PC-9 (cell line): ENCODE data around the gene MCM5. TPM values are rescaled to one million over a fixed set of nuclear protein-coding genes. Genes with fewer than 3 reads are reported as not detected.
"Not testable (repeated sequence)": the region's sequence is repeated elsewhere in the genome, so short reads cannot be mapped to it uniquely, and the experiment has no call there.

ENCODE experiments used
- BruUV-seq: library from RNA; stranded (reverse); fragments of 400-500 nt; replicated peaks from 2 replicates; lab custom pipeline; 2021; lab: Mats Ljungman, UMichigan
- CTCF ChIA-PET: fragments of 300-600 bp; sonication (Branson Sonifier 250); formaldehyde crosslinking; loops from one replicate; lab custom pipeline; 2022; ENCODE audit warnings: antibody characterized with exemption; lab: Charles Lee
- POLR2A ChIA-PET: fragments of 300-600 bp; sonication (Branson Sonifier 250); formaldehyde crosslinking; loops from one replicate; lab custom pipeline; 2022; ENCODE audit warnings: antibody characterized with exemption; ENCODE audit not compliant: unreplicated experiment; lab: Charles Lee
- DNase-seq, 2 experiments: peaks; one replicate each; pipeline versions ENCODE4 v3.0.0 to v3.0.0-alpha.2; 2015 to 2022; ENCODE audit warnings: mixed read lengths in 1 of 2
- H2AFZ ChIP-seq: fragments of 200-600 bp; sonication (generic); 2 replicates; pipeline ENCODE4 v1.8.1; 2017; ENCODE audit warnings: antibody characterized with exemption
- H3F3A ChIP-seq: fragments of 200-600 bp; sonication (generic); 2 replicates; pipeline ENCODE4 v1.8.1; 2017; ENCODE audit warnings: antibody characterized with exemption, mild to moderate bottlenecking, low read depth; ENCODE audit not compliant: insufficient read depth
- H3K27ac ChIP-seq: fragments of 200-600 bp; sonication (generic); 2 replicates; pipeline ENCODE4 v1.6.1; 2016; ENCODE audit warnings: mixed run types
- H3K27me3 ChIP-seq: fragments of 200-600 bp; sonication (generic); 2 replicates; pipeline ENCODE4 v1.6.1; 2016; ENCODE audit warnings: low read depth, mixed run types; ENCODE audit not compliant: insufficient read depth
- H3K36me3 ChIP-seq: fragments of 200-600 bp; sonication (generic); 2 replicates; pipeline ENCODE4 v1.6.1; 2016; ENCODE audit warnings: low read depth, mixed run types
- H3K4me1 ChIP-seq: fragments of 200-600 bp; sonication (generic); replicated peaks from 2 replicates; pipeline ENCODE4 v1.6.1; 2016; ENCODE audit warnings: mixed run types; ENCODE audit not compliant: insufficient read depth
- H3K4me2 ChIP-seq: fragments of 200-600 bp; sonication (generic); 2 replicates; pipeline ENCODE4 v1.6.1; 2017; ENCODE audit warnings: mixed run types
- H3K4me3 ChIP-seq: fragments of 200-600 bp; sonication (generic); 2 replicates; pipeline ENCODE4 v1.6.1; 2016; ENCODE audit warnings: mixed run types
- H3K79me2 ChIP-seq: fragments of 200-600 bp; sonication (generic); 2 replicates; pipeline ENCODE4 v1.6.1; 2017; ENCODE audit warnings: low read depth, mixed run types
- H3K9me2 ChIP-seq: fragments of 200-600 bp; sonication (generic); 2 replicates; pipeline ENCODE4 v1.8.1; 2017; ENCODE audit warnings: mild to moderate bottlenecking; ENCODE audit not compliant: insufficient read depth
- H3K9me3 ChIP-seq: fragments of 200-600 bp; sonication (generic); 2 replicates; pipeline ENCODE4 v1.8.1; 2016; ENCODE audit warnings: low read depth; ENCODE audit not compliant: insufficient read depth
- H4K20me1 ChIP-seq: fragments of 200-600 bp; sonication (generic); 2 replicates; pipeline ENCODE4 v1.8.1; 2017; ENCODE audit not compliant: insufficient read depth
- EZH2 ChIP-seq: fragments of 200-600 bp; sonication (generic); IDR thresholded peaks from 2 replicates; pipeline ENCODE4 v1.8.0; 2017; ENCODE audit warnings: antibody characterized with exemption, low read depth
- intact Hi-C: fragments of 100-400 bp; cut with micrococcal nuclease; formaldehyde crosslinking; loops from one replicate; pipeline ENCODE4 v1.10.0; 2022; ENCODE audit not compliant: unreplicated experiment
- total RNA-seq: library from RNA; stranded (reverse); gene quantifications from 2 replicates; pipeline ENCODE4 v1.2.3, GENCODE V29; 2021
- TF ChIP-seq, protein P1 (sequence below): fragments of 200-600 bp; sonication (generic); conservative IDR thresholded peaks from 2 replicates; pipeline ENCODE4 v1.6.1; 2017; ENCODE audit warnings: mixed run types, antibody characterized with exemption, mild to moderate bottlenecking, moderate library complexity

The MCM5 gene
- total RNA-seq, 1 experiment from 2014 or later: 115 TPM

DNA sequence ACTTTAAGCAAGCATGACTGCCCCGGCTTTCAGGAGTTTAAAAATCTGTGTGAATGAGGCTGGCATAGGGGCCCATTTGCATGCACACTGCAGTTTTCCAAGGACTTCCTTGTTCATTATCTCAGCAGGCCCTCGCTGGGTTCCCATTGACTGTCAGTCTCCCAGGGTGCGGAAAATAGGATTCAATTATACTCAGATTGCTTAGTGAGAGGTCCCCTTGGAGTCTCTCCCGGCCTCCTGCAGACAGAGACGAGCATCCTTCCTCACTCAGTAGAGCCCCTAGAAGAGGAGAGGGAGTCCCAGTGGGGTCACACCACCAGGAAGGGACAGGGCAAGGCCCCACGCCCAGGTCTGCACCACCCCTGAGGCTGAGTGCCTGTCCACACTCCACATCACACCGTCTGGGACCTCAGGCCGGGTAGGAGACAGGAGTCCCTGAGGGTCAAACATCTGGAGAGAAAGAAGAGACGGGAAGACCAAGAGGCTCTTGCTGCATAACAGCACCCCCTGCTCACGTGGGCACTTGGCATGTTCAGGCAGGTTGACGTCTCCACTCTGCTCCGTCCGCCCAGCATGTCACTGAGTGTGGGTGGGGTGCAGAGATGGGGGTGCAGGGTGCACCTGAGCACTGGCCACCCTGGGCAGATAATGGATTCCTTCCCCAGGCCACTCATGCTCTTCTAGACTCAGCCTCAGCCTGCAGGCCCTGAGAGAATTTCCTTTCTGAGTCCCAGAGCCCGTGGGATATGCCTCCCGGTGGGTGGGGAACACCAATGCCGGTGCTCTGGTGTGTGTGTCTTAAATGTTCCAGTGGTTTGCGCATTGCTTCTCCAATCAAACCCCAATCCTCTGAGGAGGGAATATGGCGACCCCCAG lies 58.8 kb downstream of the MCM5 start:
- no peak for DNase-seq
- no peaks in the 10 kb centered on the region for H3K79me2 ChIP-seq
- no peak overlapping the region for H3K4me3 ChIP-seq
- H3K4me1 ChIP-seq: no peaks in the 10 kb centered on the region
- no peaks in the 10 kb centered on the region; the same call in 1 of the 2 replicates for H3K9me3 ChIP-seq
- no peaks in the 10 kb centered on the region for H4K20me1 ChIP-seq
- no peaks in the 10 kb centered on the region for H3K9me2 ChIP-seq
- ChIA-PET POLR2A (no interaction called here), CTCF (interaction anchor here (0.6 kb wide), 1 partner anchor 247 kb away, joined by 12 read pairs; no protein-coding TSS in a partner anchor)
- intact Hi-C loops: no loop called here
- H3K4me2 ChIP-seq: no peak overlapping the region
- no peaks in the 10 kb centered on the region for H3K36me3 ChIP-seq
- H3K27me3 ChIP-seq: no peaks in the 10 kb centered on the region
- H3K27ac ChIP-seq: no peak overlapping the region
- peaks cover 18% of the 10 kb centered on the region; the same call in 1 of the 2 replicates for H3F3A ChIP-seq
- TF ChIP-seq, protein P1, sequence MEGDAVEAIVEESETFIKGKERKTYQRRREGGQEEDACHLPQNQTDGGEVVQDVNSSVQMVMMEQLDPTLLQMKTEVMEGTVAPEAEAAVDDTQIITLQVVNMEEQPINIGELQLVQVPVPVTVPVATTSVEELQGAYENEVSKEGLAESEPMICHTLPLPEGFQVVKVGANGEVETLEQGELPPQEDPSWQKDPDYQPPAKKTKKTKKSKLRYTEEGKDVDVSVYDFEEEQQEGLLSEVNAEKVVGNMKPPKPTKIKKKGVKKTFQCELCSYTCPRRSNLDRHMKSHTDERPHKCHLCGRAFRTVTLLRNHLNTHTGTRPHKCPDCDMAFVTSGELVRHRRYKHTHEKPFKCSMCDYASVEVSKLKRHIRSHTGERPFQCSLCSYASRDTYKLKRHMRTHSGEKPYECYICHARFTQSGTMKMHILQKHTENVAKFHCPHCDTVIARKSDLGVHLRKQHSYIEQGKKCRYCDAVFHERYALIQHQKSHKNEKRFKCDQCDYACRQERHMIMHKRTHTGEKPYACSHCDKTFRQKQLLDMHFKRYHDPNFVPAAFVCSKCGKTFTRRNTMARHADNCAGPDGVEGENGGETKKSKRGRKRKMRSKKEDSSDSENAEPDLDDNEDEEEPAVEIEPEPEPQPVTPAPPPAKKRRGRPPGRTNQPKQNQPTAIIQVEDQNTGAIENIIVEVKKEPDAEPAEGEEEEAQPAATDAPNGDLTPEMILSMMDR: no peak
- TF ChIP-seq EZH2: no peak
- no TSS peak for BruUV-seq
- H2AFZ ChIP-seq: no peak overlapping the region

- Histone ChIP-seq H3K9me2 (no peaks in the 10 kb centered on the region), H3K4me1 (peaks cover 6% of the 10 kb centered on the region), H3F3A (peaks cover 23% of the 10 kb centered on the region; the same call in 1 of the 2 replicates), H3K79me2 (no peaks in the 10 kb centered on the region), H3K27me3 (no peaks in the 10 kb centered on the region), H3K9me3 (no peaks in the 10 kb centered on the region; the same call in 1 of the 2 replicates), H2AFZ (no peak overlapping the region), H3K4me3 (no peak overlapping the region), H3K36me3 (no peaks in the 10 kb centered on the region), H4K20me1 (no peaks in the 10 kb centered on the region), H3K27ac (no peak overlapping the region), H3K4me2 (no peak overlapping the region)
- POLR2A ChIA-PET: no interaction called here
- intact Hi-C loops: no loop called here
- BruUV-seq: no TSS peak
- no peak for DNase-seq
- CTCF ChIA-PET: no interaction called here
- TF ChIP-seq, protein P1: no peak
- TF ChIP-seq EZH2: no peak
These were observed 59.5 kb downstream of the MCM5 start for GRCh38 chr22:35459423-35459894.

DNA sequence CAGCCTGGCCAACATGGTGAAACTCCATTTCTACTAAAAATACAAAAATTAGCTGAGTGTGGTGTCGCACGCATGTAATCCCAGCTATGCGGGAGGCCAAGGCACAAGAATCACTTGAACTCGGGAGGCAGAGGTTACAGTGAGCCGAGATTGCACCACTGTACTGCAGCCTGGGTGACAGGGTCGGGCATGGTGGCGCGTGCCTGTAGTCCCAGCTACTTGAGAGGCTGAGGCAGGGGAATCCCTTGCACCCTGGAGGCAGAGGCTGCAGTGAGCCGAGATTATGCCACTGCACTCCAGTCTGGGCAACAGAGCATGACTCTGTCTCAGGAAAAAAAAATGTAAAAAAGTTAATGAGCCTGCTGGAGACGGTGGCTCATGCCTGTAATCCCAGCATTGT lies 60.0 kb downstream of the MCM5 start:
- H3K9me2 ChIP-seq, CTCF ChIA-PET, H3K36me3 ChIP-seq, H3K9me3 ChIP-seq, H3K4me2 ChIP-seq, intact Hi-C loops, DNase-seq, H3K27ac ChIP-seq, H3K79me2 ChIP-seq, POLR2A ChIA-PET, H3K27me3 ChIP-seq, BruUV-seq, H3K4me1 ChIP-seq, H3K4me3 ChIP-seq, H2AFZ ChIP-seq, H4K20me1 ChIP-seq: not testable (repeated sequence)
- peaks cover 23% of the 10 kb centered on the region; the same call in 1 of the 2 replicates for H3F3A ChIP-seq
